Activated T-cell treated with anti-CD3 and anti-CD28 coated beads, Interleukin-2, amount 50 U/mL, for 72 hours (primary cell): ENCODE measurements around the gene SETDB1. TPM values are rescaled to one million over a fixed set of nuclear protein-coding genes. Genes with fewer than 3 reads are reported as not detected.
"Not testable (repeated sequence)": the region's sequence is repeated elsewhere in the genome, so short reads cannot be mapped to it uniquely, and the experiment has no call there.

Experiments used
- ATAC-seq, 2 donors: fragments of 150-1000 bp; cut with Tn5 transposase; replicated peaks in 1 of 2; 2 replicates each; pipeline ENCODE4 v1.10.0; 2021; ENCODE audit warnings: moderate library complexity in 2 of 2, mild to moderate bottlenecking in 1 of 2
- DNase-seq, 2 donors: peaks; one replicate each; pipeline ENCODE4 v3.0.0; 2021 to 2022; ENCODE audit warnings: mixed read lengths in 1 of 2
- H3K27ac Mint-ChIP-seq: one replicate; pipeline ENCODE4 v1.8.0; 2022; ENCODE audit warnings: mild to moderate bottlenecking, moderate library complexity, mixed read lengths
- H3K27me3 Mint-ChIP-seq: one replicate; pipeline ENCODE4 v1.8.0; 2022; ENCODE audit warnings: low read depth, mixed read lengths
- H3K36me3 Mint-ChIP-seq, 2 donors: one replicate each; pipeline ENCODE4 v1.8.0; 2022; ENCODE audit warnings: mixed read lengths in 2 of 2, mild to moderate bottlenecking in 1 of 2; ENCODE audit not compliant: insufficient read depth in 2 of 2
- H3K4me1 Mint-ChIP-seq: one replicate; pipeline ENCODE4 v1.8.0; 2022; ENCODE audit warnings: low read depth, mixed read lengths
- H3K4me3 Mint-ChIP-seq, 2 donors: one replicate each; pipeline ENCODE4 v1.8.0; 2022; ENCODE audit warnings: mild to moderate bottlenecking in 2 of 2, mixed read lengths in 2 of 2, moderate library complexity in 2 of 2
- H3K9me3 Mint-ChIP-seq, 2 donors: one replicate each; pipeline ENCODE4 v1.8.0; 2022; ENCODE audit warnings: mixed read lengths in 2 of 2
- total RNA-seq, 2 donors: library from RNA; stranded (reverse); gene quantifications; one replicate each; pipeline ENCODE4 v1.2.3, GENCODE V29; 2022

Gene SETDB1
- total RNA-seq: 10 to 100 TPM; 60.4 to 70.1 TPM

GRCh38 chr1:150926097-150926741, at the start of gene SETDB1:
TSS of gene SETDB1 (plus strand) at chr1:150926363. CDS start at chr1:150927715, 1,352 bp downstream.
- peak; percentile 87 to 88 for ATAC-seq
- Mint-ChIP-seq H3K27me3 (no peaks in the 10 kb centered on the region), H3K4me3 (peak within 1 kb of the TSS; percentile 95 to 97), H3K4me1 (peaks cover 39% of the 10 kb centered on the region), H3K27ac (peak within 1 kb of the TSS; percentile 98), H3K36me3 (peaks cover 15 to 25% of the 10 kb centered on the region in 2 donors), H3K9me3 (no peaks in the 10 kb centered on the region)
- peak; percentile 93 to 96 for DNase-seq

- ATAC-seq: not testable (repeated sequence)
These were observed 47.2 kb upstream of the SETDB1 start for GRCh38 chr1:150878931-150879330.

GRCh38 chr1:150881331-150882070, 44.7 kb upstream of the SETDB1 start:
- Mint-ChIP-seq H3K4me3 (no peak overlapping the region), H3K27ac (no peak overlapping the region), H3K27me3 (no peaks in the 10 kb centered on the region), H3K9me3 (no peaks in the 10 kb centered on the region), H3K4me1 (peaks cover 22% of the 10 kb centered on the region), H3K36me3 (no peaks in the 10 kb centered on the region)
- DNase-seq (no peak), ATAC-seq (no peak)

More at GRCh38 chr1:150878931-150879330, 47.2 kb upstream of the SETDB1 start:
- H3K4me3 Mint-ChIP-seq, H3K27ac Mint-ChIP-seq, H3K27me3 Mint-ChIP-seq, H3K9me3 Mint-ChIP-seq, DNase-seq, H3K36me3 Mint-ChIP-seq: not testable (repeated sequence)
- H3K4me1 Mint-ChIP-seq: peaks cover 39% of the 10 kb centered on the region

- H3K36me3 Mint-ChIP-seq, DNase-seq, H3K27me3 Mint-ChIP-seq, H3K4me3 Mint-ChIP-seq, H3K27ac Mint-ChIP-seq, H3K9me3 Mint-ChIP-seq, ATAC-seq: not testable (repeated sequence)
- H3K4me1 Mint-ChIP-seq: peaks cover 18% of the 10 kb centered on the region
These were observed 43.0 kb upstream of the SETDB1 start for GRCh38 chr1:150883121-150883520.

- H3K4me1 Mint-ChIP-seq: peaks cover 45% of the 10 kb centered on the region
- no peak within 1 kb of the TSS for H3K27ac Mint-ChIP-seq
- no peaks in the 10 kb centered on the region for H3K27me3 Mint-ChIP-seq
- no peak within 1 kb of the TSS for H3K4me3 Mint-ChIP-seq
- H3K9me3 Mint-ChIP-seq: no peaks in the 10 kb centered on the region
- ATAC-seq: no peak
- DNase-seq: no peak
- no peaks in the 10 kb centered on the region for H3K36me3 Mint-ChIP-seq
These were observed 39.1 kb upstream of the SETDB1 start, which contains the start of gene CTXND2 for GRCh38 chr1:150887018-150887417. TSS of gene CTXND2 (plus strand) at chr1:150887136. CDS start at chr1:150912315, 25,179 bp downstream.

GRCh38 chr1:150888727-150889126, 37.4 kb upstream of the SETDB1 start:
- Mint-ChIP-seq H3K27me3 (no peaks in the 10 kb centered on the region), H3K4me1 (peaks cover 33% of the 10 kb centered on the region), H3K36me3 (no peaks in the 10 kb centered on the region), H3K4me3 (no peak overlapping the region), H3K27ac (no peak overlapping the region), H3K9me3 (no peaks in the 10 kb centered on the region)
- ATAC-seq (no peak), DNase-seq (no peak)

GRCh38 chr1:150890033-150890416, 36.1 kb upstream of the SETDB1 start:
- DNase-seq: no peak
- peaks cover 31% of the 10 kb centered on the region for H3K4me1 Mint-ChIP-seq
- ATAC-seq: peak; percentile 80 to 81
- H3K27ac Mint-ChIP-seq: peak overlapping the region; percentile 56
- no peaks in the 10 kb centered on the region for H3K9me3 Mint-ChIP-seq
- H3K4me3 Mint-ChIP-seq: peak overlapping the region; percentile 5 to 65
- no peaks in the 10 kb centered on the region for H3K36me3 Mint-ChIP-seq
- no peaks in the 10 kb centered on the region for H3K27me3 Mint-ChIP-seq

- H3K27ac Mint-ChIP-seq: no peak overlapping the region
- H3K4me1 Mint-ChIP-seq: peaks cover 31% of the 10 kb centered on the region
- no peak overlapping the region for H3K4me3 Mint-ChIP-seq
- no peaks in the 10 kb centered on the region for H3K9me3 Mint-ChIP-seq
- H3K27me3 Mint-ChIP-seq: no peaks in the 10 kb centered on the region
- H3K36me3 Mint-ChIP-seq: no peaks in the 10 kb centered on the region
- DNase-seq: no peak
- no peak for ATAC-seq
These were observed 32.7 kb upstream of the SETDB1 start for GRCh38 chr1:150893336-150893913.

GRCh38 chr1:150895618-150896017, 30.5 kb upstream of the SETDB1 start:
- DNase-seq (no peak), ATAC-seq (no peak)
- no peaks in the 10 kb centered on the region for H3K36me3 Mint-ChIP-seq
- no peaks in the 10 kb centered on the region for H3K27me3 Mint-ChIP-seq
- H3K9me3 Mint-ChIP-seq: no peaks in the 10 kb centered on the region
- no peak overlapping the region for H3K27ac Mint-ChIP-seq
- H3K4me3 Mint-ChIP-seq: no peak overlapping the region
- H3K4me1 Mint-ChIP-seq: peaks cover 13% of the 10 kb centered on the region

- not testable (repeated sequence) for H3K36me3 Mint-ChIP-seq, H3K9me3 Mint-ChIP-seq, H3K27me3 Mint-ChIP-seq, H3K4me1 Mint-ChIP-seq, H3K4me3 Mint-ChIP-seq, DNase-seq, H3K27ac Mint-ChIP-seq, ATAC-seq
These were observed 26.4 kb upstream of the SETDB1 start for GRCh38 chr1:150899795-150900194.

GRCh38 chr1:150902346-150902745, 23.8 kb upstream of the SETDB1 start:
- Mint-ChIP-seq H3K27me3 (no peaks in the 10 kb centered on the region), H3K36me3 (no peaks in the 10 kb centered on the region)

GRCh38 chr1:150902751-150903150, 23.4 kb upstream of the SETDB1 start:
- ATAC-seq (no peak), DNase-seq (no peak)
- Mint-ChIP-seq H3K9me3 (no peaks in the 10 kb centered on the region), H3K27me3 (no peaks in the 10 kb centered on the region), H3K27ac (no peak overlapping the region), H3K36me3 (no peaks in the 10 kb centered on the region), H3K4me1 (peaks cover 12% of the 10 kb centered on the region), H3K4me3 (no peak overlapping the region)

More at GRCh38 chr1:150902346-150902745, 23.8 kb upstream of the SETDB1 start:
- H3K4me3 Mint-ChIP-seq: no peak overlapping the region
- peaks cover 9% of the 10 kb centered on the region for H3K4me1 Mint-ChIP-seq
- DNase-seq (no peak), ATAC-seq (no peak)
- H3K9me3 Mint-ChIP-seq: no peaks in the 10 kb centered on the region
- no peak overlapping the region for H3K27ac Mint-ChIP-seq

- H3K4me1 Mint-ChIP-seq: peaks cover 19% of the 10 kb centered on the region
- no peaks in the 10 kb centered on the region for H3K27me3 Mint-ChIP-seq
- DNase-seq: no peak
- no peak for ATAC-seq
- no peak overlapping the region for H3K27ac Mint-ChIP-seq
- peaks cover 0 to 2% of the 10 kb centered on the region in 2 donors for H3K9me3 Mint-ChIP-seq
- H3K36me3 Mint-ChIP-seq: no peaks in the 10 kb centered on the region
- no peak overlapping the region for H3K4me3 Mint-ChIP-seq
These were observed 20.9 kb upstream of the SETDB1 start for GRCh38 chr1:150905301-150905700.
